HG03558 (cell line): Measurements from ENCODE around the gene SMTN.

ENCODE experiments used
- ATAC-seq: cut with Tn5 transposase; IDR thresholded peaks from one replicate; pipeline ENCODE4 v1.9.1; 2021; ENCODE audit warnings: moderate number of reproducible peaks; ENCODE audit not compliant: unreplicated experiment; ENCODE audit errors: extremely low read depth

The SMTN gene

GRCh38 chr22:31141551-31141950, 60.4 kb downstream of the SMTN start:
- ATAC-seq, result no peak

GRCh38 chr22:31142285-31142684, 61.2 kb downstream of the SMTN start:
- no peak for ATAC-seq

- ATAC-seq, result no peak
Measured at GRCh38 chr22:31143038-31143437, 61.9 kb downstream of the SMTN start.

- ATAC-seq, result no peak
Measured at GRCh38 chr22:31143537-31143936, 62.4 kb downstream of the SMTN start.

- ATAC-seq, result no peak
Measured at GRCh38 chr22:31144223-31144622, 63.1 kb downstream of the SMTN start.

- ATAC-seq, result no peak
Measured at GRCh38 chr22:31148488-31148887, 67.4 kb downstream of the SMTN start.

GRCh38 chr22:31148953-31149627, 68.0 kb downstream of the SMTN start:
- ATAC-seq, result no peak

GRCh38 chr22:31150615-31151014, 69.5 kb downstream of the SMTN start:
- ATAC-seq, result no peak

GRCh38 chr22:31151872-31152271, 70.8 kb downstream of the SMTN start:
- no peak for ATAC-seq

GRCh38 chr22:31153357-31153756, 72.2 kb downstream of the SMTN start:
- ATAC-seq, result no peak
